SU-DHL-6 (cell line): ENCODE results near the gene SMARCD3.

ENCODE experiments used
- EZH2phosphoT487 ChIP-seq: fragments of 200-600 bp; sonication (generic), shearing (Covaris generic); conservative IDR thresholded peaks from 2 replicates; pipeline ENCODE4 v1.6.1; 2018; ENCODE audit warnings: mild to moderate bottlenecking, antibody characterized with exemption, low read length, moderate library complexity, mixed read lengths
- TF ChIP-seq, protein P1 (sequence below): fragments of 200-600 bp; sonication (generic); IDR thresholded peaks from one replicate; pipeline ENCODE4 v1.5.1; 2017; ENCODE audit warnings: antibody characterized with exemption, mild to moderate bottlenecking, low read length, moderate library complexity; ENCODE audit not compliant: insufficient read depth, poor library complexity, severe bottlenecking

DNA sequence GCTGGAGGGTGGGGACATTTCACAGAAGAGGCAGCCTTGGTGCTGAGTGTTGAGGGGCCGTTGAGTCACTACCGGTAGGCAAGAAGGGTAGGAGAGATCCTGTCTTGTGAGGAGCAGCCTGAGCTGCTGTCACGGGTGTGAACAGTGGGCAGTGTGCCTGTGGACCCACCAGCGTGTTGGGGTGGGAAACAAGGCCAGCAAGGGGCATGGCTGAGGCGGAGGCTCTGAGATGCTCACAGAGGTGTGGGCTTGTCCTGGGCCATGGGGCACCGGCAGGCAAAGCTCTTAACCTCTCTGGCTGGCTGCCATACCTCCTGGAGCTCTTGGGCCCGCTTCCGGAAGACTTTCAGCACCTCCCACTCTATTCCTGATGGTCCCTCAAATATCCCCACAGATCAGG is 33.6 kb upstream of the SMARCD3 start:
- TF ChIP-seq, protein P1, sequence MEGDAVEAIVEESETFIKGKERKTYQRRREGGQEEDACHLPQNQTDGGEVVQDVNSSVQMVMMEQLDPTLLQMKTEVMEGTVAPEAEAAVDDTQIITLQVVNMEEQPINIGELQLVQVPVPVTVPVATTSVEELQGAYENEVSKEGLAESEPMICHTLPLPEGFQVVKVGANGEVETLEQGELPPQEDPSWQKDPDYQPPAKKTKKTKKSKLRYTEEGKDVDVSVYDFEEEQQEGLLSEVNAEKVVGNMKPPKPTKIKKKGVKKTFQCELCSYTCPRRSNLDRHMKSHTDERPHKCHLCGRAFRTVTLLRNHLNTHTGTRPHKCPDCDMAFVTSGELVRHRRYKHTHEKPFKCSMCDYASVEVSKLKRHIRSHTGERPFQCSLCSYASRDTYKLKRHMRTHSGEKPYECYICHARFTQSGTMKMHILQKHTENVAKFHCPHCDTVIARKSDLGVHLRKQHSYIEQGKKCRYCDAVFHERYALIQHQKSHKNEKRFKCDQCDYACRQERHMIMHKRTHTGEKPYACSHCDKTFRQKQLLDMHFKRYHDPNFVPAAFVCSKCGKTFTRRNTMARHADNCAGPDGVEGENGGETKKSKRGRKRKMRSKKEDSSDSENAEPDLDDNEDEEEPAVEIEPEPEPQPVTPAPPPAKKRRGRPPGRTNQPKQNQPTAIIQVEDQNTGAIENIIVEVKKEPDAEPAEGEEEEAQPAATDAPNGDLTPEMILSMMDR = no peak
- no peak for TF ChIP-seq EZH2phosphoT487
